K562 (cell line): ENCODE results near the gene LRP2BP.

Experiments used
- BDP1 ChIP-seq: IDR thresholded peaks from 3 replicates; pipeline ENCODE4 v1.6.1; 2011; ENCODE audit not compliant: insufficient read length, insufficient read depth
- EP300 ChIP-seq: IDR thresholded peaks from 2 replicates; pipeline ENCODE4 v1.6.1; 2012; ENCODE audit warnings: low read length, improper control_type of control experiment
- EZH2 ChIP-seq: IDR thresholded peaks from 2 replicates; pipeline ENCODE4 v1.6.1; 2012; ENCODE audit warnings: low read depth, mild to moderate bottlenecking, inconsistent platforms, low read length, borderline replicate concordance
- FOXM1 ChIP-seq, 2 experiments: fragments of 450-650 bp in 1 of 2; sonication (generic) in 1 of 2; formaldehyde crosslinking in 1 of 2; IDR thresholded peaks; 2 replicates each; pipeline versions ENCODE4 v1.6.1 to v1.9.0; 2017 to 2022; ENCODE audit warnings: low read depth in 2 of 2, mild to moderate bottlenecking in 2 of 2, missing genetic modification reagents in 1 of 2, moderate library complexity in 1 of 2
- GATA2 ChIP-seq: sonication (generic); formaldehyde crosslinking; IDR thresholded peaks from 2 replicates; pipeline ENCODE4 v1.4.0; 2020; ENCODE audit warnings: mild to moderate bottlenecking, missing genetic modification reagents
- HNRNPH1 ChIP-seq: fragments of 200-400 bp; formaldehyde crosslinking; optimal IDR thresholded peaks from 2 replicates; pipeline ENCODE3; 2017; ENCODE audit warnings: low read depth, mild to moderate bottlenecking, low read length, moderate library complexity
- NR2C2 ChIP-seq, 2 experiments: fragments of 200-800 bp in 1 of 2; sonication (Bioruptor generic) in 1 of 2; sonication (generic) in 1 of 2; formaldehyde crosslinking in 1 of 2; IDR thresholded peaks; 2 replicates each; pipeline versions ENCODE4 v1.6.1 to v1.8.0; 2016 to 2022; ENCODE audit warnings: mild to moderate bottlenecking in 1 of 2, missing compliant biosample characterization in 1 of 2, missing genetic modification characterization in 1 of 2, missing genetic modification reagents in 1 of 2
- TAF1 ChIP-seq: IDR thresholded peaks from 2 replicates; pipeline ENCODE4 v1.6.1; 2011; ENCODE audit warnings: mild to moderate bottlenecking, low read length, moderate library complexity; ENCODE audit not compliant: insufficient read depth, control insufficient read depth, severe bottlenecking; ENCODE audit errors: extremely low read depth
- ZNF263 ChIP-seq: sonication (generic); formaldehyde crosslinking; IDR thresholded peaks from 2 replicates; pipeline ENCODE4 v1.8.0; 2022; ENCODE audit warnings: mild to moderate bottlenecking, missing genetic modification reagents, borderline replicate concordance
- ZNF561 ChIP-seq: fragments of 450-650 bp; formaldehyde crosslinking; conservative IDR thresholded peaks from 2 replicates; pipeline ENCODE4 v1.4.0; 2020; ENCODE audit warnings: mild to moderate bottlenecking, moderate library complexity
- TF ChIP-seq, protein P1 (sequence below), 3 experiments: IDR thresholded peaks in 2 of 3; conservative IDR thresholded peaks in 1 of 3; 2 replicates each; pipeline ENCODE4 v1.5.1; 2011 to 2012; ENCODE audit warnings: low read length in 3 of 3, mild to moderate bottlenecking in 3 of 3, control low read depth in 2 of 3, improper control_type of control experiment in 1 of 3, inconsistent platforms in 1 of 3, low read depth in 1 of 3, mixed read lengths in 1 of 3, moderate library complexity in 1 of 3; ENCODE audit not compliant: insufficient read depth in 2 of 3

- no peak for TF ChIP-seq TAF1
- no peak for TF ChIP-seq EP300
- no peak for TF ChIP-seq HNRNPH1
- no peak for TF ChIP-seq BDP1
- TF ChIP-seq, protein P1, sequence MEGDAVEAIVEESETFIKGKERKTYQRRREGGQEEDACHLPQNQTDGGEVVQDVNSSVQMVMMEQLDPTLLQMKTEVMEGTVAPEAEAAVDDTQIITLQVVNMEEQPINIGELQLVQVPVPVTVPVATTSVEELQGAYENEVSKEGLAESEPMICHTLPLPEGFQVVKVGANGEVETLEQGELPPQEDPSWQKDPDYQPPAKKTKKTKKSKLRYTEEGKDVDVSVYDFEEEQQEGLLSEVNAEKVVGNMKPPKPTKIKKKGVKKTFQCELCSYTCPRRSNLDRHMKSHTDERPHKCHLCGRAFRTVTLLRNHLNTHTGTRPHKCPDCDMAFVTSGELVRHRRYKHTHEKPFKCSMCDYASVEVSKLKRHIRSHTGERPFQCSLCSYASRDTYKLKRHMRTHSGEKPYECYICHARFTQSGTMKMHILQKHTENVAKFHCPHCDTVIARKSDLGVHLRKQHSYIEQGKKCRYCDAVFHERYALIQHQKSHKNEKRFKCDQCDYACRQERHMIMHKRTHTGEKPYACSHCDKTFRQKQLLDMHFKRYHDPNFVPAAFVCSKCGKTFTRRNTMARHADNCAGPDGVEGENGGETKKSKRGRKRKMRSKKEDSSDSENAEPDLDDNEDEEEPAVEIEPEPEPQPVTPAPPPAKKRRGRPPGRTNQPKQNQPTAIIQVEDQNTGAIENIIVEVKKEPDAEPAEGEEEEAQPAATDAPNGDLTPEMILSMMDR (IDR thresholded peaks at IDR 0.05 in 2 of 3, conservative IDR thresholded peaks at IDR 0.05 in 1 of 3; ENCODE audit: insufficient read depth in 2 of 3, low read depth in 1 of 3, low read length in 3 of 3) = no peak
- TF ChIP-seq ZNF263 (CRISPR knock-in tag) = no peak
- TF ChIP-seq EZH2 = no peak
- TF ChIP-seq NR2C2 (CRISPR knock-in tag; IDR thresholded peaks at IDR 0.05) = no peak
- no peak for TF ChIP-seq NR2C2 (tag; IDR thresholded peaks at IDR 0.05)
- no peak for TF ChIP-seq ZNF561 (CRISPR knock-in tag)
- no peak for TF ChIP-seq GATA2 (CRISPR knock-in tag)
- TF ChIP-seq FOXM1 (IDR thresholded peaks at IDR 0.05; ENCODE audit: low read depth) = no peak
- TF ChIP-seq FOXM1 (CRISPR knock-in tag; IDR thresholded peaks at IDR 0.05; ENCODE audit: low read depth) = no peak
Measured at GRCh38 chr4:185357211-185357610, 38.5 kb downstream of the LRP2BP start.
